Loucy (cell line): ENCODE measurements around the gene NELFE.

Experiments used
- H2AFZ ChIP-seq: fragments of 200-600 bp; sonication (generic); 2 replicates; pipeline ENCODE4 v1.6.0; 2016; ENCODE audit warnings: antibody characterized with exemption, mild to moderate bottlenecking, low read length, moderate library complexity
- H3F3A ChIP-seq: fragments of 200-600 bp; 2 replicates; pipeline ENCODE4 v1.6.0; 2016; ENCODE audit warnings: antibody characterized with exemption, low read depth, mild to moderate bottlenecking
- H3K27me3 ChIP-seq: fragments of 200-600 bp; sonication (generic); 2 replicates; pipeline ENCODE4 v1.6.1; 2014; ENCODE audit warnings: low read length, mild to moderate bottlenecking; ENCODE audit not compliant: insufficient read depth, poor library complexity, severe bottlenecking
- H3K36me3 ChIP-seq: fragments of 200-600 bp; sonication (generic); 2 replicates; pipeline ENCODE4 v1.6.1; 2016; ENCODE audit warnings: low read length; ENCODE audit not compliant: insufficient read depth
- H3K4me1 ChIP-seq: fragments of 200-600 bp; sonication (generic); 2 replicates; pipeline ENCODE4 v1.5.1; 2014; ENCODE audit warnings: low read length, mild to moderate bottlenecking; ENCODE audit not compliant: insufficient read depth, poor library complexity, severe bottlenecking
- H3K4me2 ChIP-seq: fragments of 200-600 bp; sonication (generic); 2 replicates; pipeline ENCODE4 v1.6.0; 2014; ENCODE audit warnings: antibody characterized with exemption, low read length, low read depth, mild to moderate bottlenecking; ENCODE audit not compliant: poor library complexity, severe bottlenecking
- H3K4me3 ChIP-seq: fragments of 200-600 bp; sonication (generic); 2 replicates; pipeline ENCODE4 v1.5.1; 2014; ENCODE audit warnings: low read length, mild to moderate bottlenecking, mixed read lengths; ENCODE audit not compliant: poor library complexity, severe bottlenecking
- H3K79me2 ChIP-seq: fragments of 200-600 bp; sonication (generic); 2 replicates; pipeline ENCODE4 v1.6.1; 2014; ENCODE audit warnings: low read length; ENCODE audit not compliant: insufficient read depth
- H3K9ac ChIP-seq: fragments of 200-600 bp; sonication (generic); 2 replicates; pipeline ENCODE4 v1.6.0; 2014; ENCODE audit warnings: mild to moderate bottlenecking, low read depth, low read length, moderate library complexity; ENCODE audit not compliant: poor library complexity, severe bottlenecking
- H3K9me2 ChIP-seq: fragments of 200-600 bp; sonication (generic); replicated peaks from 2 replicates; pipeline ENCODE4 v1.6.1; 2016; ENCODE audit warnings: low read depth, low read length, mixed read lengths
- H3K9me3 ChIP-seq: fragments of 200-600 bp; sonication (generic); 2 replicates; pipeline ENCODE4 v1.6.1; 2014; ENCODE audit warnings: mild to moderate bottlenecking, antibody characterized with exemption, low read length, low read depth; ENCODE audit not compliant: insufficient read depth
- H4K20me1 ChIP-seq: fragments of 200-600 bp; sonication (generic); 2 replicates; pipeline ENCODE4 v1.6.0; 2014; ENCODE audit warnings: antibody characterized with exemption, low read length, mild to moderate bottlenecking; ENCODE audit not compliant: insufficient read depth, poor library complexity, severe bottlenecking
- CTCF ChIP-seq: fragments of 200-600 bp; sonication (generic); conservative IDR thresholded peaks from 2 replicates; pipeline ENCODE4 v1.5.1; 2014; ENCODE audit warnings: mild to moderate bottlenecking, antibody characterized with exemption, low read length
- EZH2phosphoT487 ChIP-seq: fragments of 200-600 bp; IDR thresholded peaks from 2 replicates; pipeline ENCODE4 v1.6.1; 2018; ENCODE audit warnings: antibody characterized with exemption, mild to moderate bottlenecking, moderate library complexity, borderline replicate concordance

NELFE gene

GRCh38 chr6:31927242-31927862, 31.4 kb downstream of the NELFE start, which contains the start of gene C2:
Gene C2, plus strand, starts transcription at chr6:31927717. Its CDS starts 36 bp downstream, at chr6:31927753.
- Histone ChIP-seq H3K4me3 (no peak within 1 kb of the TSS), H4K20me1 (no peaks in the 10 kb centered on the region), H3K9me2 (no peaks in the 10 kb centered on the region), H3K27me3 (no peaks in the 10 kb centered on the region), H3F3A (no peaks in the 10 kb centered on the region), H3K9me3 (no peaks in the 10 kb centered on the region), H3K79me2 (no peaks in the 10 kb centered on the region), H3K4me1 (no peaks in the 10 kb centered on the region), H3K9ac (no peak within 1 kb of the TSS), H3K36me3 (no peaks in the 10 kb centered on the region), H2AFZ (no peak within 1 kb of the TSS), H3K4me2 (no peak within 1 kb of the TSS)
- TF ChIP-seq EZH2phosphoT487 (no peak), CTCF (no peak)

- H3K79me2 ChIP-seq = no peaks in the 10 kb centered on the region
- H2AFZ ChIP-seq = no peak overlapping the region
- no peaks in the 10 kb centered on the region for H3K4me1 ChIP-seq
- H3K36me3 ChIP-seq = no peaks in the 10 kb centered on the region
- H3K27me3 ChIP-seq = no peaks in the 10 kb centered on the region
- no peaks in the 10 kb centered on the region for H3K9me3 ChIP-seq
- H3K4me3 ChIP-seq = no peak overlapping the region
- no peaks in the 10 kb centered on the region for H3F3A ChIP-seq
- no peak for TF ChIP-seq EZH2phosphoT487
- TF ChIP-seq CTCF = peak; percentile 62
- H4K20me1 ChIP-seq = no peaks in the 10 kb centered on the region
- H3K9me2 ChIP-seq = no peaks in the 10 kb centered on the region
- H3K4me2 ChIP-seq = no peak overlapping the region
- no peak overlapping the region for H3K9ac ChIP-seq
These were observed 35.8 kb downstream of the NELFE start for GRCh38 chr6:31922942-31923341.

GRCh38 chr6:31920811-31921210, 38.0 kb downstream of the NELFE start:
- H4K20me1 ChIP-seq = no peaks in the 10 kb centered on the region
- H3K4me3 ChIP-seq = no peak overlapping the region
- no peak overlapping the region for H3K4me2 ChIP-seq
- TF ChIP-seq CTCF = no peak
- no peak for TF ChIP-seq EZH2phosphoT487
- H3K27me3 ChIP-seq = no peaks in the 10 kb centered on the region
- H3K9me3 ChIP-seq = no peaks in the 10 kb centered on the region
- no peaks in the 10 kb centered on the region for H3K36me3 ChIP-seq
- no peaks in the 10 kb centered on the region for H3K79me2 ChIP-seq
- no peaks in the 10 kb centered on the region for H3K9me2 ChIP-seq
- no peak overlapping the region for H3K9ac ChIP-seq
- H3F3A ChIP-seq = no peaks in the 10 kb centered on the region
- no peak overlapping the region for H2AFZ ChIP-seq
- H3K4me1 ChIP-seq = no peaks in the 10 kb centered on the region
